DOHH2 (cell line): ENCODE data around the gene CEP57.

Source experiments
- EZH2phosphoT487 ChIP-seq: fragments of 200-600 bp; sonication (generic); IDR thresholded peaks from 2 replicates; pipeline ENCODE4 v1.6.1; 2017; ENCODE audit warnings: borderline replicate concordance, mild to moderate bottlenecking, antibody characterized with exemption, low read length, moderate library complexity, mixed read lengths
- TF ChIP-seq, protein P1 (sequence below): fragments of 200-600 bp; sonication (generic); IDR thresholded peaks from one replicate; pipeline ENCODE4 v1.5.1; 2014; ENCODE audit warnings: antibody characterized with exemption, mild to moderate bottlenecking, low read depth, low read length; ENCODE audit not compliant: poor library complexity, severe bottlenecking

DNA sequence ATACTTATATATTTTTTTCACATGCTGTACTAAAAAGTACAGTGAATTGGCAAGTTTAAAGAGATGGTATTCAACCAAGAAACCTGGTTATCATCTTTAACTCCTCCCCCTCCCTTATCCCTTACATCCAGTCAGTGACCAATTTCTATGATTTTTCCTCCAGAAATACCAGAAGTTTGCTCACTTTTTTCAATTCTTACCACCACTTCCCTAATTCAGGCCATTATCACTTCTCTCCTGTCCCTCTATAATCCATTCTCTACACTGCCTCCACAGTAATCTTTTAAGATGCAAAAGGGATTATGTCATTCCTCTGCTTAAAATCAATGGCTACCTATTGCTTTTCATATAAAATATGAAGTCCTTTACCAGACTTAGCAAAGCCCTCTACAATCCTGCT lies 62.8 kb downstream of the CEP57 start:
- TF ChIP-seq, protein P1, sequence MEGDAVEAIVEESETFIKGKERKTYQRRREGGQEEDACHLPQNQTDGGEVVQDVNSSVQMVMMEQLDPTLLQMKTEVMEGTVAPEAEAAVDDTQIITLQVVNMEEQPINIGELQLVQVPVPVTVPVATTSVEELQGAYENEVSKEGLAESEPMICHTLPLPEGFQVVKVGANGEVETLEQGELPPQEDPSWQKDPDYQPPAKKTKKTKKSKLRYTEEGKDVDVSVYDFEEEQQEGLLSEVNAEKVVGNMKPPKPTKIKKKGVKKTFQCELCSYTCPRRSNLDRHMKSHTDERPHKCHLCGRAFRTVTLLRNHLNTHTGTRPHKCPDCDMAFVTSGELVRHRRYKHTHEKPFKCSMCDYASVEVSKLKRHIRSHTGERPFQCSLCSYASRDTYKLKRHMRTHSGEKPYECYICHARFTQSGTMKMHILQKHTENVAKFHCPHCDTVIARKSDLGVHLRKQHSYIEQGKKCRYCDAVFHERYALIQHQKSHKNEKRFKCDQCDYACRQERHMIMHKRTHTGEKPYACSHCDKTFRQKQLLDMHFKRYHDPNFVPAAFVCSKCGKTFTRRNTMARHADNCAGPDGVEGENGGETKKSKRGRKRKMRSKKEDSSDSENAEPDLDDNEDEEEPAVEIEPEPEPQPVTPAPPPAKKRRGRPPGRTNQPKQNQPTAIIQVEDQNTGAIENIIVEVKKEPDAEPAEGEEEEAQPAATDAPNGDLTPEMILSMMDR = no peak
- no peak for TF ChIP-seq EZH2phosphoT487
